HG03139 (cell line): Measurements from ENCODE around the gene GZMH.
"Not testable (repeated sequence)": the region's sequence is repeated elsewhere in the genome, so short reads cannot be mapped to it uniquely, and the experiment has no call there.

Source experiments
- ATAC-seq: cut with Tn5 transposase; IDR thresholded peaks from one replicate; pipeline ENCODE4 v1.9.1; 2021; ENCODE audit not compliant: unreplicated experiment

GZMH gene

GRCh38 chr14:24595073-24595808 lies 14.2 kb downstream of the GZMH start:
- no peak for ATAC-seq

- not testable (repeated sequence) for ATAC-seq
These were observed 18.5 kb downstream of the GZMH start for GRCh38 chr14:24591004-24591403.

- ATAC-seq: not testable (repeated sequence)
These were observed 25.1 kb downstream of the GZMH start for GRCh38 chr14:24584402-24584801.

- ATAC-seq: no peak
These were observed 30.9 kb downstream of the GZMH start for GRCh38 chr14:24578558-24578957.

GRCh38 chr14:24576771-24577170 lies 32.7 kb downstream of the GZMH start:
- ATAC-seq: no peak

- no peak for ATAC-seq
These were observed 33.3 kb downstream of the GZMH start, which contains the start of gene CTSG for GRCh38 chr14:24576182-24576581. TSS of gene CTSG (minus strand) at chr14:24576250. CDS start at chr14:24576223, 27 bp downstream.

GRCh38 chr14:24574206-24574774 lies 35.2 kb downstream of the GZMH start:
- ATAC-seq: no peak

- no peak for ATAC-seq
These were observed 43.2 kb downstream of the GZMH start for GRCh38 chr14:24566318-24566717.

- no peak for ATAC-seq
These were observed 43.7 kb downstream of the GZMH start for GRCh38 chr14:24565766-24566165.

- ATAC-seq: no peak
These were observed 46.0 kb downstream of the GZMH start for GRCh38 chr14:24563505-24563904.

- ATAC-seq: no peak
These were observed 52.7 kb downstream of the GZMH start for GRCh38 chr14:24556756-24557155.
